NT2/D1 (cell line): ENCODE measurements around the gene SEC24D.

Experiments
- YY1 ChIP-seq: IDR thresholded peaks from 2 replicates; pipeline ENCODE4 v1.6.1; 2011; ENCODE audit not compliant: insufficient read length, insufficient read depth
- ZNF274 ChIP-seq: IDR thresholded peaks from 2 replicates; pipeline ENCODE4 v1.6.1; 2011; ENCODE audit warnings: mild to moderate bottlenecking, low read depth, low read length

DNA sequence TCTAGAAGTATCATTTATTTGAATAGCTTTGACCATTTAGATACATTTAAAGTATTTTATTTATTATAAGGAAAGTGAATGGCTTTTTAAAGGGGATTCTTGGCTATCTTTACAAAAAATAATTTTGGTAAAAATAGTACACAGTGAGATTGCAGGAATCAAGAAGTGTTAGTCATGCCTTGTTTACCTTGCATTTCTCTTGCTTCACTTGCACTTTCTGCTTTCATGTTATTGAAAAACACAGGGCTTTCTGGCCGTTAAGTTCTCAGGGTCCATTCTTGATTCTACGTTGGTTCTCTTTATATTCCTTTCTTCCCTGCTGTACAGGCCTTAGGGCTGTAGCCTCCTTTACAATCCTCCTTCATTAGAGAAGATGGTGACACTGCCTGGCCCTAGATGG, 21.8 kb upstream of the SEC24D start:
- TF ChIP-seq YY1 (no peak), ZNF274 (no peak)
